ENCODE data around the gene CSTF2. TPM values are rescaled to one million over a fixed set of nuclear protein-coding genes. Genes with fewer than 3 reads are reported as not detected.
A peak's percentile ranks its signal among the peaks of the same experiment; 100 is the strongest.

CSTF2 gene
- polyA plus RNA-seq, 1 donor = 18.0 TPM

DNA sequence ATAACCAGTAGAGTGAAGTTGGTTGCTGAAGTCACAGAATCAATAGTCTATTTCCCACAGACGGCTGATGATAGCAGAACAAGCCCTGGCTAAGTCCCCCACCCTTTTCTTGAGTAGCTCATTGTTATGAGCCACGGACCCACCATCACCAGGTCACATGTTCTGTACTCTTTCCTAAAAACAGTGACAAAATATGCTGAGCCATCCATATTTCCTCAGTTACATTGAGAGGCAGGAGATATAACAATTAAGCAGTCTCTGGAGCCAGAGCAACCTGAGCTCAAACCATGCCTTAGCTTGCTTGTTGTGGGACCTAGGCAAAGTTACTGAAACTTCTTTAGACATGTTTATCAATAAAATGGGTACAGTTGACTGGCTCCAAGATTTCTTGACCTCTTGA, 2.9 kb upstream of the CSTF2 start:
- WGBS (ENCODE audit: insufficient coverage, low lambda C conversion rate) = no CpG with 5 or more reads among the region's 2 CpGs
- H3K27ac ChIP-seq (ENCODE audit: low read length) = no peak overlapping the region
- no peak for DNase-seq
- H3K9me3 ChIP-seq (ENCODE audit: control insufficient read depth, low read depth, low read length) = no peaks in the 10 kb centered on the region
- H3K36me3 ChIP-seq (ENCODE audit: control insufficient read depth, insufficient read depth, low read length) = peaks cover 2% of the 10 kb centered on the region
- no peak overlapping the region for H3K4me3 ChIP-seq (ENCODE audit: low read length)
- no peaks in the 10 kb centered on the region for H3K27me3 ChIP-seq (ENCODE audit: control insufficient read depth, insufficient read depth, low read length)
- peaks cover 3% of the 10 kb centered on the region for H3K4me1 ChIP-seq (ENCODE audit: control insufficient read depth, insufficient read depth, low read length)

DNA sequence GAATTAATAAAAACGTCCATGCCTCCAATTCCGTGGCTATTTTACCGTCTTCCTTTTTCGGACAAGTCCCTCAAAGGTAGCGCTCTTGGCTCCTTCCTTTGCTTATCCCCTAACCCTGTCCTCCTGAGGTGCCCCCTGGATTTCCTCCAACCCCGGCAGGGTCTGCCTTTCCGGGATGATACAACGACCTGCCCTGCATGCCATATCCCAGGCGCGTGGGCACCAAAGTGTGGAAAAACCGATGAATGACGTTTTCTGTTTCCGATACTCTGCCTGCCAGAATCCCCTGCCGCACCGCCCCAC, 706 bp upstream of the CSTF2 start:
- Histone ChIP-seq H3K4me3 (ENCODE audit: low read length) (peak overlapping the region; percentile 81), H3K9me3 (ENCODE audit: control insufficient read depth, low read depth, low read length) (no peaks in the 10 kb centered on the region), H3K27me3 (ENCODE audit: control insufficient read depth, insufficient read depth, low read length) (no peaks in the 10 kb centered on the region), H3K27ac (ENCODE audit: low read length) (peak overlapping the region; percentile 87), H3K4me1 (ENCODE audit: control insufficient read depth, insufficient read depth, low read length) (no peaks in the 10 kb centered on the region), H3K36me3 (ENCODE audit: control insufficient read depth, insufficient read depth, low read length) (peaks cover 12% of the 10 kb centered on the region)
- no peak for DNase-seq
- no CpG with 5 or more reads among the region's 15 CpGs for WGBS (ENCODE audit: insufficient coverage, low lambda C conversion rate)

DNA sequence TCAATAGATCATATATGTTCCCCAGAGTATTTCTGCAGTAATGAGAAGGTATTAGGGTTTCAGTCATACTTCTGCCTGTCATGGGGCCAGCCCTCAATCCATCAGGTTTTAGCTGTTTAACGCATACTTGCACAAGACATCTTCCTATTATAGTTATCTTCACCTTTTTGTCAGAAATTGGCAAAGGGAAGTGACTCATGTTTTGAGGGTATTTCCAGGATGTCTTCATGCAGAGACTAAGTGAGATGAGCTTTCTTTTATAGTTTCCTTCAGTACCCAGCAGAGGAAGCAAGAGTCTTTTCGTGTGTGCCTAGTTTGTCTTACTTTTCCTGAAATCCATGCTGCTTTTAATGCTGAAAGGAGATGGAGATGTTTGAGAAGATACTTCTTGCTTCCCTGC, 9.5 kb downstream of the CSTF2 start:
- Histone ChIP-seq H3K27me3 (ENCODE audit: control insufficient read depth, insufficient read depth, low read length) (no peaks in the 10 kb centered on the region), H3K4me1 (ENCODE audit: control insufficient read depth, insufficient read depth, low read length) (no peaks in the 10 kb centered on the region), H3K4me3 (ENCODE audit: low read length) (no peak overlapping the region), H3K36me3 (ENCODE audit: control insufficient read depth, insufficient read depth, low read length) (peaks cover 48% of the 10 kb centered on the region), H3K27ac (ENCODE audit: low read length) (no peak overlapping the region), H3K9me3 (ENCODE audit: control insufficient read depth, low read depth, low read length) (no peaks in the 10 kb centered on the region)
- WGBS (ENCODE audit: insufficient coverage, low lambda C conversion rate) = no CpG with 5 or more reads among the region's 2 CpGs
- DNase-seq = no peak

DNA sequence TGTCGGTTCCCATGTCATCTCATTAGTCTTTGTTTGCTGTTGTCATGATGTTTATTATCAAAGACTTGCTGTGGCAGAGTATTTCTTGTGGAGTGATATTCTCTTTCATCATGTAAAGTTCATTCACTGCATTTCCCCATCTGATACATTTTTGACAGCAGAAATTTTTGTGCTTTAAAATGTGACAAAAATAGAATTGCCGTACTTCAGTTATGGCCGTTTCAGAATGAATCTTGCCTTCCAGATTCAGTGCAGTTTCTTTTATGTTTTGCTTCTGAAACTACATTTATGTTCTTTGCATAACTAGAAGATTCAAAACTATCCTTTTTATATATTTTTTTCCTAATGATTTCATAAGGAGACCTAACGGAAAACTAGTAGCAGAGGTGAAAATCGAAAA, 10.0 kb downstream of the CSTF2 start:
- Histone ChIP-seq H3K4me1 (ENCODE audit: control insufficient read depth, insufficient read depth, low read length) (no peaks in the 10 kb centered on the region), H3K36me3 (ENCODE audit: control insufficient read depth, insufficient read depth, low read length) (peaks cover 48% of the 10 kb centered on the region), H3K27me3 (ENCODE audit: control insufficient read depth, insufficient read depth, low read length) (no peaks in the 10 kb centered on the region), H3K9me3 (ENCODE audit: control insufficient read depth, low read depth, low read length) (no peaks in the 10 kb centered on the region), H3K27ac (ENCODE audit: low read length) (no peak overlapping the region), H3K4me3 (ENCODE audit: low read length) (no peak overlapping the region)
- DNase-seq = no peak
- WGBS (ENCODE audit: insufficient coverage, low lambda C conversion rate) = 80% methylated on average over 1 of the region's 5 CpGs

DNA sequence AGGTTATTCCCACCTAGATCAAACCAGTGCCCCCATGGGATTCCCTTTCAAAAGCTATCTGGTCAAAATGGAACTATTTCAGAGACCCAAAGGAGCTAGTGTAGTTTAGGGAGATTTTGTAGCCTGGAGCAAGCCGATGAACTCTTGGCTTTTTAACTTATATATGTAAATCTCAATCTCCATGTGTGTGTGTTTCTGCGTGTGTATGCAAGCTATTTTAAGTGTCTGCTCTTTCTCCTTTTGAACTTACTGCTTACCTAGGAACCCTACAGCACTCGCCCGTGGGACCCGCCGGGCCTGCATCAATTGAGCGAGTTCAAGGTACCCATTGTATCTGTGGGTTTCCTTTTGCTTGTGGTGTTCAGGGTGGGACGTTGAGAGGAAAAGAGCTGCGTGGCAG, 10.4 kb downstream of the CSTF2 start:
- no peak overlapping the region for H3K4me3 ChIP-seq (ENCODE audit: low read length)
- no CpG with 5 or more reads among the region's 9 CpGs for WGBS (ENCODE audit: insufficient coverage, low lambda C conversion rate)
- peaks cover 46% of the 10 kb centered on the region for H3K36me3 ChIP-seq (ENCODE audit: control insufficient read depth, insufficient read depth, low read length)
- DNase-seq = no peak
- H3K4me1 ChIP-seq (ENCODE audit: control insufficient read depth, insufficient read depth, low read length) = no peaks in the 10 kb centered on the region
- no peaks in the 10 kb centered on the region for H3K9me3 ChIP-seq (ENCODE audit: control insufficient read depth, low read depth, low read length)
- H3K27me3 ChIP-seq (ENCODE audit: control insufficient read depth, insufficient read depth, low read length) = no peaks in the 10 kb centered on the region
- H3K27ac ChIP-seq (ENCODE audit: low read length) = no peak overlapping the region

DNA sequence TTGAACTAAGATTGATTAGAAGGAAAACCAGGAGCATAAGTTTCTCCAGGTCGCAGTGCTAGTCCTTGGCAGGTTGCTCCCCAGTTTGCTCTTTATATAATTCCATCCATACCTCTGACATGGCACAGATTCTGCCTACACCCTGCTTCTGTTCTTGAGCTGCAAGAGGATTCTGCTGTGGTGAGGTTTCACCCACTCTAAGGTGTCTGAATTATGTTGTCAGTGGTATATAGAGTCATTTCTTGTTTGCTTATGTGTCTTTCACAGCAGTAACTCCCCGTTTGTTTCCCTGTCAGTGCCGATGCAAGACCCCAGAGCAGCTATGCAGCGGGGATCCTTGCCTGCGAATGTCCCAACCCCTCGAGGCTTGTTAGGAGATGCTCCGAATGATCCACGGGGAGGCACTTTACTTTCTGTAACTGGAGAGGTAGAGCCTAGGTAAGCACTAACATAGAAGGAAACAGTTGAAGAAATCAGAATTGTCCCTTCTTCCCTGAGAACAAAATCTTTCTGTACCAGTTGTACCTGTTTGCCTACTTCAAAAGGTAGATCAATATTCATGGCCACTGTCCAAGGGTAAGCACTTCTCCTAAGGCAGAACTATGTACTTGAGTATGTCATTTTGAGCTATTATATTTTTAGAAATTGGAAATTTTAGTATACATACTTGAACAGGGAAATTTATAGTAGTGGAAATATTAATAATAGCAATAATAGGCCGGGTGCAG, 11.2 kb downstream of the CSTF2 start:
- H3K9me3 ChIP-seq (ENCODE audit: control insufficient read depth, low read depth, low read length) = no peaks in the 10 kb centered on the region
- no peak overlapping the region for H3K4me3 ChIP-seq (ENCODE audit: low read length)
- no peaks in the 10 kb centered on the region for H3K4me1 ChIP-seq (ENCODE audit: control insufficient read depth, insufficient read depth, low read length)
- no peaks in the 10 kb centered on the region for H3K27me3 ChIP-seq (ENCODE audit: control insufficient read depth, insufficient read depth, low read length)
- H3K27ac ChIP-seq (ENCODE audit: low read length) = no peak overlapping the region
- WGBS (ENCODE audit: insufficient coverage, low lambda C conversion rate) = no CpG with 5 or more reads among the region's 9 CpGs
- no peak for DNase-seq
- H3K36me3 ChIP-seq (ENCODE audit: control insufficient read depth, insufficient read depth, low read length) = peaks cover 47% of the 10 kb centered on the region

DNA sequence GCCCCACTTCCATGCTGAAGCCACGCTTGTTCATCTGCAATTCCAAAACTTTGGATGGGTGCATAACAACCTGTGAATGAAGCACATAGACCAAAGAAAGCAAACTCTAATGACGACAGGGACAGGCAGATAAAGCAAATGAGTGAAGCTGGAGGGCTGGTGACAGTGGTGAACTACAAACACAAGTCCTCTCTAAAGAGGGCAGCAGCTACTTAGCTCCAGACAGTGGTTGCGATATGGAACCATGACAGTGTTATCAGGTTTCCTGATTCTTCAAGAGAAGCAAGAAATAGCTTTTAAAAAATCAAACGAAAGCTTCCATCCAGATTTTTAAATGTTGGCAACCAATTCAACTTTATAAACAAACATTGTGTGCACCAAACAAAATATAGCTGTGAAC, 30.1 kb downstream of the CSTF2 start:
- H3K4me1 ChIP-seq (ENCODE audit: control insufficient read depth, insufficient read depth, low read length) = no peaks in the 10 kb centered on the region
- no peak overlapping the region for H3K27ac ChIP-seq (ENCODE audit: low read length)
- no peaks in the 10 kb centered on the region for H3K27me3 ChIP-seq (ENCODE audit: control insufficient read depth, insufficient read depth, low read length)
- H3K4me3 ChIP-seq (ENCODE audit: low read length) = no peak overlapping the region
- no peaks in the 10 kb centered on the region for H3K36me3 ChIP-seq (ENCODE audit: control insufficient read depth, insufficient read depth, low read length)
- no peak for DNase-seq
- H3K9me3 ChIP-seq (ENCODE audit: control insufficient read depth, low read depth, low read length) = no peaks in the 10 kb centered on the region
- WGBS (ENCODE audit: insufficient coverage, low lambda C conversion rate) = 40% methylated on average over 1 of the region's 4 CpGs

DNA sequence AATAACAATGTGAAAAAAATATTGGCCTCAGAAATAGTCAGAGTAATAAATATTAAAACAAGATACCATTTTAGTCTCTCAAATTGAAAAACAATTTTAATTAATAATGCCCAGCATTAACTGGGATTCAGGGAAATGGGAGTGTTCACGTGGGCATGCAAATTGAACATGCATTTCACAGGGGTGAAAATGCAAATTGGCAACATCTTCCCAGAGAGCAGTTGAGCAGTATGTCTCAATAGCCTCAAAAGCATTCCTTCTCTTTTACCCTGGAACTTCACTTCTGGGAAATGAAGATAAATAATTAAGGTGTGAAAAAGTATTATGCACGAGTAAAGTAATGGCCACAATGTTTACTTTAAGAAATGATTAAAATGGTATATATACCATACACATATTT, 32.6 kb downstream of the CSTF2 start:
- Histone ChIP-seq H3K27me3 (ENCODE audit: control insufficient read depth, insufficient read depth, low read length) (no peaks in the 10 kb centered on the region), H3K27ac (ENCODE audit: low read length) (no peak overlapping the region), H3K9me3 (ENCODE audit: control insufficient read depth, low read depth, low read length) (no peaks in the 10 kb centered on the region), H3K4me1 (ENCODE audit: control insufficient read depth, insufficient read depth, low read length) (no peaks in the 10 kb centered on the region), H3K36me3 (ENCODE audit: control insufficient read depth, insufficient read depth, low read length) (no peaks in the 10 kb centered on the region), H3K4me3 (ENCODE audit: low read length) (no peak overlapping the region)
- no peak for DNase-seq
- WGBS (ENCODE audit: insufficient coverage, low lambda C conversion rate) = 71% methylated on average over 1 of the region's 2 CpGs

DNA sequence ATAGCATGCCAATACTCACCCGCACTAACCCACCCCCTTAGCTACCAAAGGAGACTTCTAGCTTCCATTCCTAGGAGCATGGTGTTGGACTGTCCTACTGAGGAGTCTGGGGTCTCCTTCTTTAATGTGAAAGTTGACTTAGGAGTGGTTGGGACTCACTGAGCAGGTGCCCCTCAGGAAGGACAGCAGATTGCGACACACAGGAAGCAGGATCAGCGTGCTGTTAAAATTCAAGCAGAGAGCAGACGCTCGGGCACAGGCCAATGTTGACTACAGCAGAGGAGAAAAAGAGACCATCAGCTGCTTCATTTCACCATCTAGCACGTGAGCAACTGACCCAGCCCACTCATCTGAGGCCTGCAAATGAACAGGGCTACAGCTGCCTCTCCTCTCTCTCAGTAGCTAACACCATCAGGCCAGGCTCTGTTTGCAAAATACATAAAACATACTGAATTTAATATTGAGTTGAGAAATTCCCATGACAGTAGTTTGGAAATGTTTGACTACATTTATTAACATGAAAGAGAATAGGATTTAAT, 43.2 kb downstream of the CSTF2 start:
- H3K9me3 ChIP-seq (ENCODE audit: control insufficient read depth, low read depth, low read length) = no peaks in the 10 kb centered on the region
- no peaks in the 10 kb centered on the region for H3K4me1 ChIP-seq (ENCODE audit: control insufficient read depth, insufficient read depth, low read length)
- WGBS (ENCODE audit: insufficient coverage, low lambda C conversion rate) = no CpG with 5 or more reads among the region's 6 CpGs
- H3K36me3 ChIP-seq (ENCODE audit: control insufficient read depth, insufficient read depth, low read length) = no peaks in the 10 kb centered on the region
- H3K4me3 ChIP-seq (ENCODE audit: low read length) = no peak overlapping the region
- H3K27ac ChIP-seq (ENCODE audit: low read length) = no peak overlapping the region
- H3K27me3 ChIP-seq (ENCODE audit: control insufficient read depth, insufficient read depth, low read length) = no peaks in the 10 kb centered on the region
- DNase-seq = peak; percentile 7 to 15

DNA sequence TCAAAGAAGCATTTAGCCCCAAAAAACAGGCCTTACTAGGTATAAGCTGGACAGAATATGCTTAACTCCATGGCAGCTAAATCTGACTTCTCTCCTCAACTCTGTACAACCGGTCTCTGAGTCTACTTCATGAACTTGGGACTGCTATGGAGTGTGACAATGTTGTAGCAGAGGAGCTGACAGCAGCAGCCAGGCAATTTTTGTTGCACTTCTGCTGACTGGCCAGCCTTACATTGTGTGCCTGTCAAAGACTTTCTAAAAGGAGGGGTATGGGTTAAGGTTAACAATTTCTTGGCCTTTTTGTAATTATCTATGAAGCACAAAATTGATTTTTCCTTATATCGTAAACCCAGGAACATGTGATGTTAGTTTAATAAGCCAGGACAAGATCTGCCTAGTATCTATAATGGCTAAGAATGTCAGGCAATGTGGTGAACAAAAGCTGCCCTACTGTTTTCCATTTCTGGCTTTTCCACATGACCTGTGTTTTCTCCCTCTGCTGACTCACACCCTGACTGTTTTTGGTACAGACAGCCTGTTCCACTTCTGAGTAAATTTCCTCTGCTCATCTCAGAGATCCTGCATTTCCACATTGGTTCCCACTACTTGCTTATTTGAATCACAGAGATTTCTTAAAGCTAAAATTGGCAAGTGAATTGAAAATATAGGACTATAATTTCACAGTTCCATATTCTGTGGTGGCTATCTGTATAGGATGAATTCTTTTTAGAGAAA, 44.6 kb downstream of the CSTF2 start:
- H3K4me1 ChIP-seq (ENCODE audit: control insufficient read depth, insufficient read depth, low read length) = no peaks in the 10 kb centered on the region
- no peak overlapping the region for H3K4me3 ChIP-seq (ENCODE audit: low read length)
- H3K27me3 ChIP-seq (ENCODE audit: control insufficient read depth, insufficient read depth, low read length) = no peaks in the 10 kb centered on the region
- WGBS (ENCODE audit: insufficient coverage, low lambda C conversion rate) = no CpG with 5 or more reads among the region's 2 CpGs
- no peaks in the 10 kb centered on the region for H3K36me3 ChIP-seq (ENCODE audit: control insufficient read depth, insufficient read depth, low read length)
- DNase-seq = no peak
- no peak overlapping the region for H3K27ac ChIP-seq (ENCODE audit: low read length)
- H3K9me3 ChIP-seq (ENCODE audit: control insufficient read depth, low read depth, low read length) = no peaks in the 10 kb centered on the region

DNA sequence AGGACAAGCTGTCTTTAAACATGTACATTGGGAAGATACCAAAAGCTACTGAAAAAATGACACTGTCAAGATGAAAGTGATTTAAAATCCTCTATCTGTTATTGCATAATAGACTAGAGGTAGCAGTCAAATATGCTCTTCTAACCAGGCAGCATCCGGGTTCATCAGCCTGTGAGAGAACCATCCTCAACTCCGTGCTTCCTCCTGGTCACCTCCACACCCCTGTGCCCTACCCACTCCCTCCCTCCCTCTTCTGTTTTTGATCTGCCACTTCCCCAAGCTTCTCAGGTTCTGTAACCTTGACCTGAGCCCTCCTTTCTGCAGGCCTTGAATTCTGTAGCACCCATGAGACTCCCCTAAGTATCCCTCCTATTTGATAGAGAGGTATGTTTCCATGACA, 48.1 kb downstream of the CSTF2 start:
- H3K27ac ChIP-seq (ENCODE audit: low read length) = no peak overlapping the region
- H3K4me3 ChIP-seq (ENCODE audit: low read length) = no peak overlapping the region
- DNase-seq = no peak
- H3K27me3 ChIP-seq (ENCODE audit: control insufficient read depth, insufficient read depth, low read length) = no peaks in the 10 kb centered on the region
- WGBS (ENCODE audit: insufficient coverage, low lambda C conversion rate) = no CpG with 5 or more reads among the region's 2 CpGs
- no peaks in the 10 kb centered on the region for H3K36me3 ChIP-seq (ENCODE audit: control insufficient read depth, insufficient read depth, low read length)
- no peaks in the 10 kb centered on the region for H3K9me3 ChIP-seq (ENCODE audit: control insufficient read depth, low read depth, low read length)
- no peaks in the 10 kb centered on the region for H3K4me1 ChIP-seq (ENCODE audit: control insufficient read depth, insufficient read depth, low read length)

Data from large intestine (tissue), 3 donors.